ENCODE results near the gene SH3BGRL3.

DNA sequence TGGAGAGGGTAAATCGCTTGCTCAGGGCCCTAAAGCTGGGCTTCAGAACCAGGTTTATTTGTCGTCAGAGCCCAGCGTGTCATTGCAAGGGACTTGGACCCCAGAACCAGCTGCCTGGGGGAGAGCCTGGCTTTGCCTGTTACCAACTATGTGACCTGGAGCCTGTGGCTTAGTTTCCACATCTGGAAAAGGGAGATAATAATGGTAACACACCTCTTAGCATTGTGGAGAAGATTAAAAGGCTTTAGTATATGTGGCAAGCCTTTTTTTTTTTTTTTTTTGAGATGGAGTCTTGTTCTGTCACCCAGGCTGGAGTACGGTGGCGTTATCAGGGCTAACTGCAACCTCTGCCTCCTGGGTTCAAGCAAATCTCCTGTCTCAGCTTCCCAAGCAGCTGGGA is 50.4 kb downstream of the SH3BGRL3 start:
- TF ChIP-seq, protein P1, sequence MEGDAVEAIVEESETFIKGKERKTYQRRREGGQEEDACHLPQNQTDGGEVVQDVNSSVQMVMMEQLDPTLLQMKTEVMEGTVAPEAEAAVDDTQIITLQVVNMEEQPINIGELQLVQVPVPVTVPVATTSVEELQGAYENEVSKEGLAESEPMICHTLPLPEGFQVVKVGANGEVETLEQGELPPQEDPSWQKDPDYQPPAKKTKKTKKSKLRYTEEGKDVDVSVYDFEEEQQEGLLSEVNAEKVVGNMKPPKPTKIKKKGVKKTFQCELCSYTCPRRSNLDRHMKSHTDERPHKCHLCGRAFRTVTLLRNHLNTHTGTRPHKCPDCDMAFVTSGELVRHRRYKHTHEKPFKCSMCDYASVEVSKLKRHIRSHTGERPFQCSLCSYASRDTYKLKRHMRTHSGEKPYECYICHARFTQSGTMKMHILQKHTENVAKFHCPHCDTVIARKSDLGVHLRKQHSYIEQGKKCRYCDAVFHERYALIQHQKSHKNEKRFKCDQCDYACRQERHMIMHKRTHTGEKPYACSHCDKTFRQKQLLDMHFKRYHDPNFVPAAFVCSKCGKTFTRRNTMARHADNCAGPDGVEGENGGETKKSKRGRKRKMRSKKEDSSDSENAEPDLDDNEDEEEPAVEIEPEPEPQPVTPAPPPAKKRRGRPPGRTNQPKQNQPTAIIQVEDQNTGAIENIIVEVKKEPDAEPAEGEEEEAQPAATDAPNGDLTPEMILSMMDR (IDR thresholded peaks at IDR 0.05): no peak
- TF ChIP-seq EP300 (IDR thresholded peaks at IDR 0.05) (no peak), POLR2A (IDR thresholded peaks at IDR 0.05) (no peak)

Data from tibial nerve (tissue), 4 donors.